BJ (cell line): Measurements from ENCODE around the gene FIBCD1. TPM values are rescaled to one million over a fixed set of nuclear protein-coding genes. Genes with fewer than 3 reads are reported as not detected.

Experiments used
- CTCF ChIA-PET: fragments of 350-600 bp; formaldehyde crosslinking; extraction: SDS; loops from one replicate; lab custom pipeline; 2021; ENCODE audit warnings: antibody characterized with exemption, inconsistent platforms; lab: Yijun Ruan, JAX
- POLR2A ChIA-PET: fragments of 300-600 bp; sonication (Branson Sonifier 250); formaldehyde crosslinking; extraction: SDS; loops from one replicate; lab custom pipeline; 2021; ENCODE audit warnings: antibody characterized with exemption; lab: Charles Lee
- DNase-seq: peaks from one replicate; pipeline ENCODE4 v3.0.0-alpha.2; 2011; ENCODE audit warnings: low read depth
- H3K27me3 ChIP-seq: 2 replicates; pipeline ENCODE4 v1.6.0; 2011; ENCODE audit warnings: low read length; ENCODE audit not compliant: control insufficient read depth, insufficient read depth
- H3K36me3 ChIP-seq: 2 replicates; pipeline ENCODE4 v1.5.1; 2011; ENCODE audit warnings: low read length; ENCODE audit not compliant: control insufficient read depth, insufficient read depth
- H3K4me3 ChIP-seq: 2 replicates; pipeline ENCODE4 v1.5.1; 2011; ENCODE audit warnings: low read depth, mild to moderate bottlenecking, control low read depth, low read length
- polyA plus RNA-seq: library from polyadenylated mRNA; depleted of rRNA; stranded (reverse); fragments of >200 nt; gene quantifications from 2 replicates; pipeline ENCODE4 v1.2.3, GENCODE V29; 2011
- TF ChIP-seq, protein P1 (sequence below): IDR thresholded peaks from 2 replicates; pipeline ENCODE4 v1.5.1; 2011; ENCODE audit warnings: low read depth, mild to moderate bottlenecking, control low read depth, inconsistent platforms, low read length, moderate library complexity; ENCODE audit not compliant: insufficient read depth

FIBCD1 gene
- polyA plus RNA-seq, 1 experiment = 1.4 TPM

DNA sequence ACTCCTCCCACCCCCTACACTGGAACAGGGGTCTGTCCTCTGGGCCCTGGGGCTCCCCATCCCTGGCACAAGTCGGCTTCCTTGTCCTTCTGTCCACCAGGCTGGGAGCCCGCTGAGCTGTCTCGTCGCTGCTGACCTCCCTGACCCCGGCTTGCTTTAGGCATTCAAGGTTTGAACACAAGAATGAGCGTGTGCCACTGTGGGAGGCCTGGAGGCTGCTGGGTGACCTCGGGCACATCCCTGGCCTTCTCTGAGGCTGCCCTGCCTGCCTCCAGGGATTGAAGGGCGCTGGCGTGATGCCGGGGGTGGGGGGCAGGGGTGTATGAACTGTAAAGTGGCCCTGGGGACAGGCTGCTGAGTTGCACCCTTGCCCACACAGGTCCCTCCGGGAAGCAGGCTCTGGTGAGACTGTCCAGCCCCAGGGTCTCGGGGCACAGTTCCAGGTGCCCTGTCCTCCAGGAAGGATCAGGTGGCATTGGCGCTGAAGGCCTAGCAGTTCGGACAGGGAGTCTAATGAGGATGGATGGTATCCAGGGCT, 18.2 kb downstream of the FIBCD1 start:
- TF ChIP-seq, protein P1, sequence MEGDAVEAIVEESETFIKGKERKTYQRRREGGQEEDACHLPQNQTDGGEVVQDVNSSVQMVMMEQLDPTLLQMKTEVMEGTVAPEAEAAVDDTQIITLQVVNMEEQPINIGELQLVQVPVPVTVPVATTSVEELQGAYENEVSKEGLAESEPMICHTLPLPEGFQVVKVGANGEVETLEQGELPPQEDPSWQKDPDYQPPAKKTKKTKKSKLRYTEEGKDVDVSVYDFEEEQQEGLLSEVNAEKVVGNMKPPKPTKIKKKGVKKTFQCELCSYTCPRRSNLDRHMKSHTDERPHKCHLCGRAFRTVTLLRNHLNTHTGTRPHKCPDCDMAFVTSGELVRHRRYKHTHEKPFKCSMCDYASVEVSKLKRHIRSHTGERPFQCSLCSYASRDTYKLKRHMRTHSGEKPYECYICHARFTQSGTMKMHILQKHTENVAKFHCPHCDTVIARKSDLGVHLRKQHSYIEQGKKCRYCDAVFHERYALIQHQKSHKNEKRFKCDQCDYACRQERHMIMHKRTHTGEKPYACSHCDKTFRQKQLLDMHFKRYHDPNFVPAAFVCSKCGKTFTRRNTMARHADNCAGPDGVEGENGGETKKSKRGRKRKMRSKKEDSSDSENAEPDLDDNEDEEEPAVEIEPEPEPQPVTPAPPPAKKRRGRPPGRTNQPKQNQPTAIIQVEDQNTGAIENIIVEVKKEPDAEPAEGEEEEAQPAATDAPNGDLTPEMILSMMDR = no peak
- ChIA-PET CTCF (interaction anchor here (0.6 kb wide), 1 partner anchor 51 kb away, joined by 3 read pairs; no protein-coding TSS in a partner anchor), POLR2A (no interaction called here)
- DNase-seq = no peak
- Histone ChIP-seq H3K36me3 (no peaks in the 10 kb centered on the region), H3K27me3 (peaks cover 5% of the 10 kb centered on the region; the same call in 1 of the 2 replicates), H3K4me3 (no peak overlapping the region)

DNA sequence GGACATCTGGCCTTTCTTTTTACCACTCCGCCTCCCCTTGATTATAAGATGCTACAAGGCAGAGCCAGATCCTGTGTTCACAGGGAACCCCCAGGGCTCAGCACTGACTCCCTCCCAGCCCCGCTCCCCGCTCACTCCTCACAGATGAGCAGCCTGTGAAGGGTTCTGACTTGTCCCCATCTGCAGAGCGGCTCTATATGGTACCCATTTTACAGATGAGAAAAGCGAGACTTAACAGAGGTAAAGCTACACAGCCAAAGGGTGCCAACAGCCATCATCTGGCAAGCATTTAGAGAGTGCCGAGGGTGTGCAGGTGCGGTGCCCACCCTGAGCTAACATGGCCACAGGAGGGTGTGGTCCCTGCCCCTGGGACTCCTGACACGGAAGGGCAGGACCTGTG, 18.8 kb downstream of the FIBCD1 start:
- TF ChIP-seq, protein P1 = no peak

GRCh38 chr9:130919559-130920145, 19.4 kb downstream of the FIBCD1 start:
- ChIA-PET POLR2A (no interaction called here), CTCF (interaction anchor here (0.6 kb wide), 1 partner anchor 1691 kb away, joined by 3 read pairs; no protein-coding TSS in a partner anchor)
- Histone ChIP-seq H3K27me3 (peaks cover 5% of the 10 kb centered on the region; the same call in 1 of the 2 replicates), H3K36me3 (no peaks in the 10 kb centered on the region), H3K4me3 (no peak overlapping the region)
- DNase-seq = no peak
- TF ChIP-seq, protein P1 = no peak

More for the DNA sequence above, 18.8 kb downstream of the FIBCD1 start:
- Histone ChIP-seq H3K27me3 (peaks cover 5% of the 10 kb centered on the region; the same call in 1 of the 2 replicates), H3K4me3 (no peak overlapping the region), H3K36me3 (no peaks in the 10 kb centered on the region)
- CTCF ChIA-PET = no interaction called here
- no peak for DNase-seq
- POLR2A ChIA-PET = no interaction called here

- ChIA-PET CTCF (interaction anchor here (0.6 kb wide), 1 partner anchor 1690 kb away, joined by 3 read pairs; no protein-coding TSS in a partner anchor), POLR2A (no interaction called here)
- TF ChIP-seq, protein P1 = no peak
- Histone ChIP-seq H3K27me3 (peaks cover 5% of the 10 kb centered on the region; the same call in 1 of the 2 replicates), H3K36me3 (no peaks in the 10 kb centered on the region), H3K4me3 (no peak overlapping the region)
- DNase-seq = no peak
Observed at GRCh38 chr9:130918826-130919558, 20.1 kb downstream of the FIBCD1 start.

- POLR2A ChIA-PET = no interaction called here
- TF ChIP-seq, protein P1 = no peak
- DNase-seq = no peak
- Histone ChIP-seq H3K4me3 (no peak overlapping the region), H3K36me3 (no peaks in the 10 kb centered on the region), H3K27me3 (peaks cover 5% of the 10 kb centered on the region; the same call in 1 of the 2 replicates)
- CTCF ChIA-PET = interaction anchor here (1.4 to 2.1 kb wide), 2 partner anchors 52 to 128 kb away, joined by 5 read pairs; no protein-coding TSS in a partner anchor
Observed at GRCh38 chr9:130918101-130918825, 20.8 kb downstream of the FIBCD1 start.
